ENCODE data around the gene XPR1. TPM values are rescaled to one million over a fixed set of nuclear protein-coding genes. Genes with fewer than 3 reads are reported as not detected.

Gene XPR1
- total RNA-seq, 5 donors from 2014 or later (not counting 1 experiment from before 2014, with no cell fraction given) = 13.0 to 16.2 (median 14.7) TPM

DNA sequence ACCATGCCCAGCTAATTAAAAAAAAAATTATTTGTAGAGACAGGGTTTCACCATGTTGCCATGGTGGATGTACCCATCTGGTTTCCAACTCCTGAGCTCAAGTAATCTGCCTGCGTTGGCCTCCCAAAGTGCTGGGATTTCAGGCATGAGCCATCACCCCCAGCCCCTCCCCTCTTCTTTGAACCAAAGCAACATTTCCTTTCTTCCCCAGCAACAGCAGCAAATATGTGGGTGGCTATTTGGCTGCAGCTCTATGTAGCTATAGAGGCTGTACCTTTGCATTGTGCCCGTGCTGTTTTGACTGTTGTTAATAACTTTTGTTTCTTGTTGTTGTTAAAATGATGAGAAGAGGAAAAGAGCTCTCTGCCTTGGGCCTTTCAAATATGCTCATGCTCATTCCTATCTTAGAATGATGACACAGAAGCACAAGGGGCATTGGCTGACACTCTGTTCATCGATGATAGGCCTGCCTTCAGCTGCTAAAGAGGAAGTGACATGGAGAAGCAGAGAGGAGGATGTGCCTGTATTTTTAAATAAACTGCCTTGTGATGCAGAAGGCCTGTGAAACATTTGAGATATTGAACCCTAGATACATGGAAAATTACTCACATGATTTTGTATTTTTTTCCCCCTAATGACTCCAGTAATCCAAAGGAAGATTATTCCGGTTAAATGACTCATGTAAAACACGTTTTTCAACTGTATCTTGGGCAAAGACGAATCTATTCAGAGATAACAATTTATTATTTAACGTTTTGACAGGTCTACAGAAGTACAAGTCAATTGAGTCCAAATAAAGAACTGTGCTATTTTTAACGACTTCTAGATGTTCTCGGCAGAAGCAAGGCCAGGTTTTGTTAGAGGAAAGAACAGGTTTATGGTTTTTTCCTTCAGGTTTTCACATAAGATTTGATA lies 20.5 kb upstream of the XPR1 start:
- Histone ChIP-seq H3K4me1 (ENCODE audit: control insufficient read depth in 1 of 2, extremely low read depth in 1 of 2, insufficient read depth in 2 of 2, low read length in 2 of 2) (peaks cover 0 to 2% of the 10 kb centered on the region in 2 experiments), H3K27ac (ENCODE audit: low read length) (no peak overlapping the region), H3K27me3 (replicated peaks in 1 of 2; ENCODE audit: control insufficient read depth in 2 of 2, extremely low read depth in 1 of 2, insufficient read depth in 2 of 2, low read length in 1 of 2) (no peaks in the 10 kb centered on the region), H3K4me3 (ENCODE audit: control insufficient read depth in 1 of 2, extremely low read depth in 1 of 2, low read length in 1 of 2) (no peak overlapping the region), H3K9me3 (no peaks in the 10 kb centered on the region), H3K36me3 (ENCODE audit: control insufficient read depth in 2 of 2, extremely low read depth in 1 of 2, insufficient read depth in 1 of 2, low read length in 1 of 2) (no peaks in the 10 kb centered on the region)
- ChIA-PET POLR2A (interaction anchor here in 1 of 2 donors (0.6 kb wide), 1 partner anchor 24 kb away, joined by 3 read pairs; no protein-coding TSS in a partner anchor), CTCF (interaction anchor here in 1 of 2 donors (0.6 kb wide), 1 partner anchor 273 kb away, joined by 7 read pairs; no protein-coding TSS in a partner anchor)
- H3K27ac Mint-ChIP-seq = peak overlapping the region in 1 of 2 donors; percentile 56
- ATAC-seq (replicated peaks in 1 of 4) (peak in 1 of 4 experiments; percentile 39), DNase-seq (no peak)
- WGBS (ENCODE audit: insufficient coverage) = 89% methylated on average over 4 of the region's 9 CpGs
- H3K4me1 Mint-ChIP-seq = peaks cover 6 to 11% (median 7%) of the 10 kb centered on the region in 3 donors
- H3K4me3 Mint-ChIP-seq = no peak overlapping the region
- no peaks in the 10 kb centered on the region for H3K9me3 Mint-ChIP-seq
- H3K27me3 Mint-ChIP-seq = no peaks in the 10 kb centered on the region
- H3K36me3 Mint-ChIP-seq = no peaks in the 10 kb centered on the region

GRCh38 chr1:180612632-180613031 lies 19.2 kb upstream of the XPR1 start:
- H3K4me1 ChIP-seq (ENCODE audit: control insufficient read depth in 1 of 2, extremely low read depth in 1 of 2, insufficient read depth in 2 of 2, low read length in 2 of 2) = peaks cover 0 to 2% of the 10 kb centered on the region in 2 experiments
- Mint-ChIP-seq H3K4me1 (peaks cover 6 to 11% (median 7%) of the 10 kb centered on the region in 3 donors), H3K4me3 (no peak overlapping the region), H3K27ac (no peak overlapping the region), H3K9me3 (no peaks in the 10 kb centered on the region), H3K36me3 (no peaks in the 10 kb centered on the region), H3K27me3 (no peaks in the 10 kb centered on the region)
- H3K4me3 ChIP-seq (ENCODE audit: control insufficient read depth in 1 of 2, extremely low read depth in 1 of 2, low read length in 1 of 2) = no peak overlapping the region
- ChIA-PET CTCF (no interaction called here), POLR2A (interaction anchor here in 1 of 2 donors (0.7 kb wide), 1 partner anchor 45 kb away, joined by 4 read pairs; no protein-coding TSS in a partner anchor)
- no peak overlapping the region for H3K27ac ChIP-seq (ENCODE audit: low read length)
- WGBS (ENCODE audit: insufficient coverage) = no CpG with 5 or more reads among the region's 1 CpG
- H3K9me3 ChIP-seq = no peaks in the 10 kb centered on the region
- H3K27me3 ChIP-seq (replicated peaks in 1 of 2; ENCODE audit: control insufficient read depth in 2 of 2, extremely low read depth in 1 of 2, insufficient read depth in 2 of 2, low read length in 1 of 2) = no peaks in the 10 kb centered on the region
- DNase-seq (no peak), ATAC-seq (replicated peaks in 1 of 4) (no peak)
- no peaks in the 10 kb centered on the region for H3K36me3 ChIP-seq (ENCODE audit: control insufficient read depth in 2 of 2, extremely low read depth in 1 of 2, insufficient read depth in 1 of 2, low read length in 1 of 2)

DNA sequence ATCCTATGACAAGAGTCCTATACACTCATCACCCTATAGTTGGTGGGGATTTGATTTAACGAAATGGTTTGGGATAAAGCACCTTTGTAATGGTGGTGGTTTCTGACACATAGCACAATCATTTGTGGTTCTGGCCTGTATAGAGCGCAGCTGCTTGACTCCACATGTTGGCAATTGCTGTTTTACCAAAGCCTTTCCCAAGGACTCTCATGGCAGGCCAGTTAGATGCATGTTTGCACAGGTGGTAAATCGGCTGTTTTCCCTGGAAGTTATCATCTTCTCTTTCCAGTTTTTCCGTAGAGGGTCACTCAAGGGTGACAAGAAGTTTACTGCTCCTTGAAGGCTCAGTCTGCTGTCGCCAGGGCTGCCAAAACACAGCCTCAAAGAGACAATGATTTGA lies 17.1 kb upstream of the XPR1 start:
- Histone ChIP-seq H3K9me3 (no peaks in the 10 kb centered on the region), H3K27me3 (replicated peaks in 1 of 2; ENCODE audit: control insufficient read depth in 2 of 2, extremely low read depth in 1 of 2, insufficient read depth in 2 of 2, low read length in 1 of 2) (no peaks in the 10 kb centered on the region), H3K4me3 (ENCODE audit: control insufficient read depth in 1 of 2, extremely low read depth in 1 of 2, low read length in 1 of 2) (no peak overlapping the region), H3K36me3 (ENCODE audit: control insufficient read depth in 2 of 2, extremely low read depth in 1 of 2, insufficient read depth in 1 of 2, low read length in 1 of 2) (no peaks in the 10 kb centered on the region), H3K4me1 (ENCODE audit: control insufficient read depth in 1 of 2, extremely low read depth in 1 of 2, insufficient read depth in 2 of 2, low read length in 2 of 2) (peaks cover 0 to 2% of the 10 kb centered on the region in 2 experiments), H3K27ac (ENCODE audit: low read length) (no peak overlapping the region)
- CTCF ChIA-PET = no interaction called here
- Mint-ChIP-seq H3K9me3 (no peaks in the 10 kb centered on the region), H3K27ac (no peak overlapping the region), H3K4me1 (peaks cover 6 to 8% (median 7%) of the 10 kb centered on the region in 3 donors), H3K27me3 (no peaks in the 10 kb centered on the region), H3K4me3 (no peak overlapping the region), H3K36me3 (no peaks in the 10 kb centered on the region)
- ATAC-seq (replicated peaks in 1 of 4) (no peak), DNase-seq (no peak)
- POLR2A ChIA-PET = no interaction called here
- WGBS (ENCODE audit: insufficient coverage) = 89% methylated on average over 4 of the region's 5 CpGs

DNA sequence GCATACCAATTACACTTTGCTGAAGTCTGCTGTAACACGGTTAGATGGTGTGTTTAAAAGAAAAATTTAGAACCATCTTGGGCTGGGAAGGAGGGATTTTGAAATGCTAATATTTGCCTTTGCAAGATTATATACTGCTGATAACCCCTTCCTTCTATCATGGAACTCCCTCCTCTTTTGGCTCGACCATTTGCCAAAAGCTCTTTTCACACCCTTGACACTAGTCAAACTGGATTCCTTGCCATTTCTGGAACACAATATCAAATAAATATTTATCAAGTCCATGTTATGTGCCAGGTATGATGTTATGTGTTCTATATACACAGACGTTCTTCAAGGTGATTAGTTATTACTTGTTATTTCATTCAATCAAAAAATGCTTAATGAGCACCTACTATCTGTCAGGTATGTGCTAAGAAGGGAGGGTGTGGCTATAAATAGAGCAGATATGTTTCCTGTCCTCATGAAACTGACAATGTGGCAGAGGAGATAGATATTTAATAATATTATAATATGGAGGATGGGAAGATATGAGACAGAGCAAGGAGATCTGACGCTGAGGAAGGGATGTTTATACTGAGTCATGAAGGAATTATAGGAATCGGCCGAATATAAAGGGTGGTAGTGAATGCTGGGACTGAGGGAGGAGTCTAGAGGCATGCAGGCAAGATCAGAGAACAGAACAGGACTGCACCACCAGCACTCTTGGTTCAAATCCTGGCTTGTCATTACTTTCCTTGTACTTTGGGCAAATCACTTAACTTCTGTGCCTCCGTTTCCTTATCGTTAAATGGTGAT lies 16.1 kb upstream of the XPR1 start:
- ATAC-seq (replicated peaks in 1 of 4) (no peak), DNase-seq (no peak)
- no peaks in the 10 kb centered on the region for H3K27me3 ChIP-seq (replicated peaks in 1 of 2; ENCODE audit: control insufficient read depth in 2 of 2, extremely low read depth in 1 of 2, insufficient read depth in 2 of 2, low read length in 1 of 2)
- H3K4me3 ChIP-seq (ENCODE audit: control insufficient read depth in 1 of 2, extremely low read depth in 1 of 2, low read length in 1 of 2) = no peak overlapping the region
- WGBS (ENCODE audit: insufficient coverage) = 100% methylated on average over 3 of the region's 8 CpGs
- peaks cover 0 to 2% of the 10 kb centered on the region in 2 experiments for H3K4me1 ChIP-seq (ENCODE audit: control insufficient read depth in 1 of 2, extremely low read depth in 1 of 2, insufficient read depth in 2 of 2, low read length in 2 of 2)
- H3K27me3 Mint-ChIP-seq = no peaks in the 10 kb centered on the region
- peaks cover 6 to 7% (median 7%) of the 10 kb centered on the region in 3 donors for H3K4me1 Mint-ChIP-seq
- POLR2A ChIA-PET = no interaction called here
- H3K36me3 Mint-ChIP-seq = no peaks in the 10 kb centered on the region
- H3K4me3 Mint-ChIP-seq = no peak overlapping the region
- no peaks in the 10 kb centered on the region for H3K36me3 ChIP-seq (ENCODE audit: control insufficient read depth in 2 of 2, extremely low read depth in 1 of 2, insufficient read depth in 1 of 2, low read length in 1 of 2)
- no peak overlapping the region for H3K27ac Mint-ChIP-seq
- CTCF ChIA-PET = interaction anchor here in 1 of 2 donors (0.6 kb wide), 1 partner anchor 249 kb away, joined by 3 read pairs; no protein-coding TSS in a partner anchor
- H3K9me3 Mint-ChIP-seq = no peaks in the 10 kb centered on the region
- no peak overlapping the region for H3K27ac ChIP-seq (ENCODE audit: low read length)
- no peaks in the 10 kb centered on the region for H3K9me3 ChIP-seq

DNA sequence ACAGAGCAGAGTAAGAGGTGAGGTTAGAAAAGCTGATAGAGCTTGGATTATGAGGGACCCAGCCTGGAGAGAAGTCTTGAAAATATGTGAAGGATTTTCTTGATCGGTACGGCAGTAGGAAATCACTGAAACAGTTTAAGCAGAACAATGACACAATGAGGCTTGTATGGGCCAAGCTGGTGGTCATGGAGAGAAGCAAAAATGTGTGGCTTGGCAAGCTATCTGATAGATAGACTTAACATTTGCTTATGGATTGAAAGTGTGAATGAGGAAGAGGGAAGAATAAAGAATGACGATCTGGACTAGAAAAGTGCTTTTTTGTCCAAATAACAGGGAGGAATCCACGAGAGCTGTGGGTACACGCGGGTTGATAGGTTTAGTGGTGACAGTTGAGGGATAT lies 15.4 kb upstream of the XPR1 start:
- no peak for DNase-seq
- ChIA-PET POLR2A (no interaction called here), CTCF (no interaction called here)
- no peak overlapping the region for H3K4me3 ChIP-seq (ENCODE audit: control insufficient read depth in 1 of 2, extremely low read depth in 1 of 2, low read length in 1 of 2)
- H3K27me3 Mint-ChIP-seq = no peaks in the 10 kb centered on the region
- no peak for ATAC-seq (replicated peaks in 1 of 4)
- no peaks in the 10 kb centered on the region for H3K27me3 ChIP-seq (replicated peaks in 1 of 2; ENCODE audit: control insufficient read depth in 2 of 2, extremely low read depth in 1 of 2, insufficient read depth in 2 of 2, low read length in 1 of 2)
- H3K4me1 Mint-ChIP-seq = peaks cover 1 to 3% (median 3%) of the 10 kb centered on the region in 3 donors
- no peak overlapping the region for H3K4me3 Mint-ChIP-seq
- no peaks in the 10 kb centered on the region for H3K9me3 Mint-ChIP-seq
- no peak overlapping the region for H3K27ac Mint-ChIP-seq
- H3K9me3 ChIP-seq = no peaks in the 10 kb centered on the region
- peaks cover 0 to under 1% of the 10 kb centered on the region in 2 experiments for H3K4me1 ChIP-seq (ENCODE audit: control insufficient read depth in 1 of 2, extremely low read depth in 1 of 2, insufficient read depth in 2 of 2, low read length in 2 of 2)
- H3K36me3 Mint-ChIP-seq = no peaks in the 10 kb centered on the region
- 86% methylated on average over 6 of the region's 6 CpGs for WGBS (ENCODE audit: insufficient coverage)
- H3K27ac ChIP-seq (ENCODE audit: low read length) = no peak overlapping the region
- no peaks in the 10 kb centered on the region for H3K36me3 ChIP-seq (ENCODE audit: control insufficient read depth in 2 of 2, extremely low read depth in 1 of 2, insufficient read depth in 1 of 2, low read length in 1 of 2)

- ChIA-PET POLR2A (interaction anchor here in 1 of 2 donors (0.6 to 0.7 kb wide), 2 partner anchors 32 to 1315 kb away, joined by 3 read pairs; no protein-coding TSS in a partner anchor), CTCF (interaction anchor here in 1 of 2 donors (1.0 kb wide), 1 partner anchor 244 kb away, joined by 4 read pairs; no protein-coding TSS in a partner anchor)
- no peak overlapping the region for H3K4me3 Mint-ChIP-seq
- Histone ChIP-seq H3K36me3 (ENCODE audit: control insufficient read depth in 2 of 2, extremely low read depth in 1 of 2, insufficient read depth in 1 of 2, low read length in 1 of 2) (no peaks in the 10 kb centered on the region), H3K27me3 (replicated peaks in 1 of 2; ENCODE audit: control insufficient read depth in 2 of 2, extremely low read depth in 1 of 2, insufficient read depth in 2 of 2, low read length in 1 of 2) (no peaks in the 10 kb centered on the region), H3K4me3 (ENCODE audit: control insufficient read depth in 1 of 2, extremely low read depth in 1 of 2, low read length in 1 of 2) (no peak overlapping the region), H3K9me3 (no peaks in the 10 kb centered on the region), H3K4me1 (ENCODE audit: control insufficient read depth in 1 of 2, extremely low read depth in 1 of 2, insufficient read depth in 2 of 2, low read length in 2 of 2) (no peaks in the 10 kb centered on the region), H3K27ac (ENCODE audit: low read length) (no peak overlapping the region)
- 74% methylated on average over 2 of the region's 4 CpGs for WGBS (ENCODE audit: insufficient coverage)
- no peak for DNase-seq
- H3K27ac Mint-ChIP-seq = no peak overlapping the region
- peaks cover 0 to 3% of the 10 kb centered on the region in 2 donors for H3K27me3 Mint-ChIP-seq
- peaks cover 0 to 2% (median 0%) of the 10 kb centered on the region in 3 donors for H3K4me1 Mint-ChIP-seq
- no peaks in the 10 kb centered on the region for H3K9me3 Mint-ChIP-seq
- no peaks in the 10 kb centered on the region for H3K36me3 Mint-ChIP-seq
- ATAC-seq (replicated peaks in 1 of 4) = no peak
Observed at GRCh38 chr1:180617774-180618395, 13.9 kb upstream of the XPR1 start.

Measured in T-cell (primary cell).